Activated CD4-positive, alpha-beta T cell treated with anti-CD3 and anti-CD28 coated beads, Interleukin-2, amount 50 U/mL, for 24 hours (primary cell): ENCODE data around the gene TMPO.
"Not testable (repeated sequence)": the region's sequence is repeated elsewhere in the genome, so short reads cannot be mapped to it uniquely, and the experiment has no call there.

Experiments
- DNase-seq, 2 donors: peaks; one replicate each; pipeline ENCODE4 v3.0.0-alpha.2; 2020; ENCODE audit warnings: low read depth in 1 of 2, low spot score in 1 of 2

The TMPO gene

DNA sequence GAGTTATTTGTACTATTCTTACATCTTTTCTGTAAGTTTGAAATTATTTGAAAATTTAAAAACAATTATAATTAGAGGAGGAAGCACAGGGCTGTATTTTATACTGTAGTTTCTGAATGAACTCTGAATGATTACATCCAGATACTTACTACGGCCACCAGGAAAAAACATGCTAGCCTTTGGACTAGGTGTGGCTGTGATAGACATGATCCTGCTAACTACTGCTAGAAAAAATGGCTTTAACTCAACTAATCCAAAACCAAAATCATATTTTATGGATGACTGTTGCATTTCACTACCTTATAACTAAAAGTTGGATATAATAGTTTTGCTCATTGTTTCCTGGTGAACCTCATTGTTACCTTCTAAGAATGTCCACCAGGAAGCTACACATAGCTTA lies 63.0 kb downstream of the TMPO start:
- no peak for DNase-seq

DNA sequence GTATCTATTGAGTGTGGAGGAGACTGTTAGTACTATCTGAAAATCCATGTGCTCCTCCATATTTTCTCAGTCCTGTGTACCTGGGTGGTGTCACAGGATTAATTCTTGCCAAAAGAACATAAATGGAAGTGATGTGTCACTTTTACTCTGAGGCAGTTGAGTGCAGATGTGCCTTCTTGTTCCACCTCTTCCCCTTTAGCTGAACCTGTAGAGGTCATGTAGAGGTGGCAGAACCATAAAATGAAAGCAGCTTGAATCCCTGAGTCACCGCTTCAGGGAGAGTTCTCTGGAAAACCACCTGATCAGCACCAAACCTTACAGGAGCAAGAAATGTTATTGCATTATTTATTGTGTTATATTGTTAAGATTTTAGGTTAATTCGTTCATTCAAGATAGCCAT lies 63.4 kb downstream of the TMPO start:
- DNase-seq = no peak

DNA sequence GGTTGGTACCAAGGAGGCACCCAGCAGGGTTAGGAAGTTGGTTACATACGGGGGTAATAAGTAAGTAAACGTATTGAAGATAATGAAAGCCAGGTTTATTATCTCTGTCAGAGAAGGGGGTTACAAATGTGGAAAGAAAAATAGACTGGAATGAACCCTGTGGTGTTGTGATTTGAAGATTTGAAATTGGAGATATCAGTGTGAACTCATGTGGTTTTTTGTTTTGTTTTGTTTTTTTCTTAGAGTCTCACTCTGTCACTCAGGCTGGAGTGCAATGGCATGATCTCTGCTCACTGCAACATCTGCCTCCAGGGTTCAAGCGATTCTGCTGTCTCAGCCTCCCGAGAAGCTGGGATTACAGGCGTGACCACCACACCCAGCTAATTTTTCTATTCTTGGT lies 64.0 kb downstream of the TMPO start:
- no peak for DNase-seq

DNA sequence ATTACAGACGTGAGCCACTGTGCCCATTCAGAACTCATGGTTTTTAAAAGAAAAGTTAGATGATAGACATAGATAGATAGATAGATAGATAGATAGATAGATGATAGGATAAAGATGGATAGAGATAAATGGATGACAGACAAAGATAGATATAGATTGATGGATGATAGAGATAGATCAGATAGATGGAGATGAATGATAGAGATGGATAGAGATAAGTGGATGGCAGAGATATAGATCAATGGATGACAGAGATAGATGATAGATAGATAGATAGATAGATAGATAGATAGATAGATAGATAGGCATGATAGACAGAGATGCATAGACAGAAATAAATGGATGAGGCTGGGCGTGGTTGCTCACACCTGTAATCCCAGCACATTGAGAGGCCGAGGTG lies 64.4 kb downstream of the TMPO start:
- DNase-seq = no peak

DNA sequence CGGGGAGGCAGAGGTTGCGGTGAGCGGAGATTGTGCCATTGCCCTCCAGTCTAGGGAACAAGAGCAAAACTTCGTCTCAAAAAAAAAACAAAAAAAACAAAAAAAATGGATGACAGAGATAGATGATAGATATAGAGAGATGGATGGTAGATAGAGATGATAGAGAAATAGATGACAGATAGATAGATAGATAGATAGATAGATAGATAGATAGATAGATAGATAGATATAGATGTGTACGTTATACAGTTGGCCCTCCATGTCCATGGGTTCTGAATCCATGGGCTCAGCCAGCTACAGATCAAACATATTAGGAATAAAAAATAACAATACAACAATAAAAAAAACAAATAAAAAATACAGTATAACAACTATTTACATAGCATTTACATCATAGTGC lies 65.3 kb downstream of the TMPO start:
- no peak for DNase-seq

DNA sequence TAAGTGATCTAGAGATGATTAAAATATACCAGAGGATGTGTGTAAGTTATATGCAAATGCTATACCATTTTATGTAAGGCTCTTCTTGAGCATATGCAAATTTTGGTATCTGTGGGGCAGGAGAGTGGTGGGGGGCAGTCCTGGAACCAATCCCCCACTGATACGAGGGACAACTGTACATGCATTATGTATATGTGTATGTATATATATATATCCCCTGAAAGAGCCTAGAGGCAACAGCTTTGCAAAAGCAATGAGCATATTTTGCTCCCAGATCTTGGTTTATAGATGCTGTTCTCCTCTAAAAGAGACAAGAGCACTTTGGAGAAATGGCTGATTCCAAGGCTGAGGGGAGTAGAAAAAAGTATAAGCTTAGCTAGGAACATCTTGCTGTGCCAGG lies 65.7 kb downstream of the TMPO start:
- DNase-seq = no peak

DNA sequence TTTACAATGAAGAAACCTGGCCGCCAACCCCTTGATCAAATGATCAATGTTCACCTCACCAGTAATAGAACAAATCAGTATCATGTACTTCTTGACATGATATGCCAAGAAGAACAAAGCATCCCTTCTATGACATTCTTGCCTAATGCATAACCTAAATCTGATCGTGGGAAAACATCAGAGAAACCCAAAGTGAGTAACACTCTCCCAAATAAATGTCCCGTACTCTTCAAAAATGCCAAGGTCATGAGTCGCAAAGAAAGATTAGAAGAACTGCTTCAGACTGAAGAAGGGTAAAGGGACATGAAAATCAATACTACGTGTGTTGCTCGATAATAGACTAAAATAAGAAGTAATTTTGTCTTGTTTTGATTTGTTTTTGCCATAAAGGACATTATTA lies 66.7 kb downstream of the TMPO start:
- no peak for DNase-seq

DNA sequence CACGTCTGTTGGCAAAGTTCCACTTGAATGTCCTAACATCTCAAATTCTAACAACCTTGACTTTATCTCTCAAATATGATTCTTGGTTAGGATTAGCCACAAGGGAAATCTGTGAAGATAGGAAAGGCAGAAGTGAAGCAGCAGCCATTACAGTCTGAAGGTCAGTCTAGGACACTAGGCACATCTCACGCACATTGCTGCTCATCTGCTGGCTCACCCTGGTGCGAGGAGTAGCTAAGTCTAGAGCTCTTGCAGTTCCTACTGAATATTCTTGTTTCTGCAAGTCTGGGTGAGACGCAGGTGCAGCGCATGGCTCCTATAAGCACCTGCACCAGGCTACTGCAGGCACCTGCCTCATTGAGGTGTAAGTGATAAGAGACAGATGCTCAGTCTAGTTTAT lies 71.7 kb downstream of the TMPO start:
- no peak for DNase-seq

DNA sequence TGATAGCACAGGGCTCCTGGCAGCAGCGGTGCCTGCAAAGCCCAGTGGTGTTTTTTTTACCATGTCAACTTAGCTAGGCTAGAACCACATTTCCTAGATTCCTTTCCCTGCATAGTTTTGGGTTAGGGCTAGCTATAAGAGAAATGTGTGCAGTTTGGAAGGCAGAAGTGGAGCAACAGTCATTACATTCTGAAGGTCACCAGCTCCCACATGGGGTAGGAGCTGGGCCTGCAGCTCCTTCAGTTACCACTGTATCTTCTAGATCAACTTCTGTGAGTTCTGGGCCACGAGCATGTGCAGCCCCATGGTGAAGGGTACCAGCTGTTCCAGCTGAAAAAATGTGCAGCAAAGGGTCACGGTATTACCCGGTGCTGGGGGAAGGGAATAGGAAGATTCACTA lies 75.8 kb downstream of the TMPO start:
- DNase-seq = no peak

DNA sequence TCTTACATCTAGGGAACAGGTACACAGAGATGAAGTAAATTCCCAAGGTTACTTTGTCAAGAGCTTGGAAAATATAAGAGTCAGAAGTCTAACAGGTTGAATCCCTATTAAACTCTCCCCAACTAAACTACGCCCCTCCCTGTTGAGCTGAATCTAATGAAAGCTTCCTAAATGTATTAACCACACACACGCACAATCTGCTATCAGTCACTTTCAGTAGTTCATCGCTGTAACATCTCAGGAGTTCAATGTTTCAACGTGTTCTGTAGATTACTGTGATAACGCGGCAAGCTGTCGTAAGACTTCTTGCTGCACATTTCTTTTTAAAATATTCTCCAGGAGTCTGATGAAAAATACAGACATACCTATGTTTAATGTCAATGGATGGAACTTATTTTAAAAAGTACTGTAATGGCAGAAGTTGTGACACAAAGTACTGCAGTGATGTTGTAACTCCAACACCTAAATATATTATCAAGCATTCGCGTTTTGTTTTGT lies 77.5 kb downstream of the TMPO start:
- peak in 1 of 2 donors; percentile 11 for DNase-seq

DNA sequence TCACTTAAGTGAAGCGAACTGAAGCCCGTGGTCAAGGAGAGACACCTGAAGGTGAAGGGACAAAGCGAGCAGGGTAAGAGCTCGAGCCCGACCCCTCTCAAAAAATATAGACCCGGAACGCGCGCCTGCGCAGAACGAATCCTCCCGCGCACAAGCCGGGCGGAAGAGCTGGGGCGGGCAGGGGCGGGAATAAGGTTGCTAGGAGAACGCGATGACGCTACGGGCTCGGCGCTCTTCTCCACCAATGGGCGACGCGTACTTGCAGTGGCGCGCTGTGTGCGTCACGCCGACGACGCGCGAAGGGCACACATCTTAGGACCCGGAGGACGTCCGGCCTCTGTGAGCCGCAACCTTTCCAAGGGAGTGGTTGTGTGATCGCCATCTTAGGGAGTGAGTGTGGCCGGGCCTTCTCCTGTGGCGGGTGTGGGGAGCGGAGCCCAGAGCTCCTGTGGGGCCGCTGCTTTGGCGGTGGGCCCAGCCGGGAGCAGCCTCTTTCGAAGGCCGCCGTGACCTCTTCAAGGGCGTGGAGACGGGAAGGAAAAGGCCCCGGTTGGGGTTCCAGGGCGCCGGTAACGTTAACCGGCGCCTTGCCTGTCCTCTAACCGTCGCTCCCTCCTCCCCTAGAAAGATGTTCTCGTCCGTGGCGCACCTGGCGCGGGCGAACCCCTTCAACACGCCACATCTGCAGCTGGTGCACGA lies 78.1 kb downstream of the TMPO start, which contains the start of gene SLC25A3:
SLC25A3 (plus strand) TSS at position 336 of the 699 bp plus-strand sequence; CDS start at position 629, 293 bp downstream.
- DNase-seq = peak; percentile 85 to 93

DNA sequence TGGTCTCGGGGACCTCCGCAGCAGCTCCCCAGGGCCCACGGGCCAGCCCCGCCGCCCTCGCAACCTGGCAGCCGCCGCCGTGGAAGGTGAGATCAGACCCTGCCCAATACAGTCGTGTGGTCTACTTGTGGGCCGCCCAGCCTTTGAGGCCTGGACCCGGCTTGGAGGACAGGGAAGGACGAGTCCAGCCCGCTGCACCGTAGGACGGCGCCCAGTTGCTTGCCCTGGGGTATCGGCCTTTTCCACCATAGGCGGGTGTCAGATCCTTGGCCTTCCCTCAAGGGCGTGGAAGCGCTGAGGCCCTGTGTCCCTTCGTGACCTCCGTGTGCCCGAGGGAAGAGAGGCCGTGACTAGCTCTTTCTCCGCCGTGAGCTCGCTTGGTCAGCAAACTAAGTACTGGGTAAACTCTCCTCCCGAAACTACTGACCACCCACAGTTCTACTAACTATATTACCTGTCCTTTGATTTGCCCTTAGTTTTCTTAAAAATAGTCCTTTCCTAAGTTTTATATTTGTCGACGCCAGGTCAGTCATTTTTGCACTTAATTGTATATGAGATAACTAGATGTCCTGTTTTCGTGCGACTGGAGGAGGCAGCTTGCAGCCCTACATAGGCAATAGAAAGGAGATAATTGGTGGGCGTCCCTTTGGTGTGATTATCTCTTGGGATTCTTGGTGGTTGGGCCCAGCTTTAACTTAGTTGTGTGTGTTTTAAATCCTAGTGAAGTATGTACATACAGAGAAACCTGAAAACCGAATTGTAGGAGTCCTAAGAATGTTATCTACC lies 78.9 kb downstream of the TMPO start:
- DNase-seq = no peak

DNA sequence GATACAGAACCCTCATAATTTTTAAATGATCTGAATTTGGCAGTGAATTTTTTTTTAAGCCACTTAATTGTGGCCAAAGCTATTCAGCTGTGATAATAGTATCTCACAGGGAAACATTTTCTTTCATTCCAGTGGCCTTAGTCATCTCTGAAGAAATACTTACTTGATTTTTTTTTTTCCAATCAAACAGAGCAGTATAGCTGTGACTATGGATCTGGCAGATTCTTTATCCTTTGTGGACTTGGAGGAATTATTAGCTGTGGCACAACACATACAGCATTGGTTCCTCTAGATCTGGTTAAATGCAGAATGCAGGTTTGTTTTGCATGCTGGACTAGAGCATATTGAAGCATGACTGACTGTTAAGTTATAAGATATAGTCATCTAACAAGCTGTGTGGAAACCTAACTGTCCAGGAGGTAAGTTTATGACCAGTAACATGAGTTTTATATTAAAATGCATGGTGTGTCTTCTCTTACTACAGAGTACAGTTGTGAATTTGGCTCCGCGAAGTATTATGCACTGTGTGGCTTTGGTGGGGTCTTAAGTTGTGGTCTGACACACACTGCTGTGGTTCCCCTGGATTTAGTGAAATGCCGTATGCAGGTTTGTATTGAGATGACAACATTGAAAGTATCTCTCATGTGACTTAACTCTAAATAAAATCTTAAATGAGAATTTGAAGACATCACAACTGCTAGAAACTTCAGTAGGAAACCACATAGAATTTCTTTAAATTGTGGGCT lies 80.0 kb downstream of the TMPO start:
- DNase-seq = peak in 1 of 2 donors; percentile 14

DNA sequence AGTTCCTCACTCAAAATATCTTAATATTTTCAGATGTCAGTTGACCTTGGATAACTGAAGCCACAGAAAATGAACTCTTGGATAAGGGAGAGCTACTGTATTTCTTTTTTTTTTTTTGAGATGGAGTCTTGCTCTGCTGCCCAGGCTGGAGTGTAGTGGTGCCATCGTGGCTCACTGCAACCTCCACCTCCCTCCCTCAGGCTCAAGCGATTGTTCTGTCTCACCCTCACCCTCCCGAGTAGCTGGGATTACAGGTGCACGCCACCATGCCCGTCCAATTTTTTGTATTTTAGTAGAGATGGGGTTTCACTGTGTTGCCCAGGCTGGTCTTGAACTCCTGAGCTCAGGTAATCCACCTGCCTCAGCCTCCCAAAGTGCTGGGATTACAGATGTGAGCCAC lies 81.9 kb downstream of the TMPO start:
- DNase-seq = not testable (repeated sequence)
